ENCODE data around the gene SH3RF3. TPM values are rescaled to one million over a fixed set of nuclear protein-coding genes. Genes with fewer than 3 reads are reported as not detected.

SH3RF3 gene
- polyA plus RNA-seq, 1 donor, result 4.0 TPM

DNA sequence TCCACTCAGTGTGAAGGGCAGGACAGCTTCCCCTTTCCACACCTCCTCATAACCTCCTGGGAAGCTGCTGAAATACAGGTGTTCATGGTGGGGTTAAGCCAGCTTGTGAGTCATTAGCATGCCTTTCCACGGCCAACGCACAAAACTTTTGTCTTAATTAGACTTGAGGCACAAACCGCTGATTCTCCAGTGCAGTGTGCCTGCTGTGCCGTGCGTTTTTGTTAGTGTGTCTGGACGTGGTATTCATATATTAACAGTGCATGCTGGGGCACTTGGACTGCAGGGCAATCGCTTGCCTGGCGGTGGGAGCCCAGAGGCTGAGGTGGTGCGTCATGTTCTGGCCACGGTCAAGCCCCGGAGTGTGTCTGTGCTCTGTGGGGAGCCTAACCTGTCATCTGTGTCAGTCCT is 156.2 kb downstream of the SH3RF3 start:
- no peak for DNase-seq

DNA sequence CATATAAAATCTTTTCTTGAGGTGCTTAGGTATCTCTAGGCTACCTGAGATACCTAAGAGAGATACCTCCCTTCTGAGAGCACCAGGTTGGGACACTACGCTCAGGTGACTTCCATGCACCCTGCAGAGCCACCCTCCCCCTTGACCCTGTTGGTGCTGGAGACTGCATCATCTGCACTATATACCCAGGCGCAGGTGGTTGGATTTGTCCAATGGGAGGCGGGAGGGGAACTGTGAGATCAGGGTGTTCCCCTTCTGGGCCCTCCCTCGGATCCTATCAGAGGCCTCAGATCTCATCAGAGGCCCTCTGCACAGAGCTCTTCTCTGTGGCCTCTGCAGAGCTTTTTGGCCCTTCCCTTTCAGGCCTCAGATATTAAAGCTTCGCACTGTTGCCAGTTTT is 158.4 kb downstream of the SH3RF3 start:
- no peak for DNase-seq

DNA sequence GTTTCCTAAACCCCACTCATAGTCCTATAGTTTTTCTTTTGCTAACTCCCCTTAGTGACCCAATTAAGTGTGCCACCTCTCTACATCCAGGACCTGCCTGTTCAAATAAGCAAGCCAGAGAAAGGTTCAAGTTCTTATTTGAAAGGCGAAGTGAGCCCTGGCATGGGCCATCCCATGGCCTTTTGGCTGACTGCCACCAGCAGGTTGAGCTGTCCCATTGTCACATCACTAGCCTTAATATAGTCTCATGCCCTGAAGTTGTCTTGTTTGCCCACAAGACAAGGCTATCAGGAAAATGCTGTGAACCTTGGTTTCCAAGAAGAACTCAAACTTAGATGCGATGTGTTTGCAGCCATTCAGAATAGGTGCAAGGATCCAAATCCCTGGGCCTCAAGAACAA is 158.8 kb downstream of the SH3RF3 start:
- DNase-seq, result no peak

DNA sequence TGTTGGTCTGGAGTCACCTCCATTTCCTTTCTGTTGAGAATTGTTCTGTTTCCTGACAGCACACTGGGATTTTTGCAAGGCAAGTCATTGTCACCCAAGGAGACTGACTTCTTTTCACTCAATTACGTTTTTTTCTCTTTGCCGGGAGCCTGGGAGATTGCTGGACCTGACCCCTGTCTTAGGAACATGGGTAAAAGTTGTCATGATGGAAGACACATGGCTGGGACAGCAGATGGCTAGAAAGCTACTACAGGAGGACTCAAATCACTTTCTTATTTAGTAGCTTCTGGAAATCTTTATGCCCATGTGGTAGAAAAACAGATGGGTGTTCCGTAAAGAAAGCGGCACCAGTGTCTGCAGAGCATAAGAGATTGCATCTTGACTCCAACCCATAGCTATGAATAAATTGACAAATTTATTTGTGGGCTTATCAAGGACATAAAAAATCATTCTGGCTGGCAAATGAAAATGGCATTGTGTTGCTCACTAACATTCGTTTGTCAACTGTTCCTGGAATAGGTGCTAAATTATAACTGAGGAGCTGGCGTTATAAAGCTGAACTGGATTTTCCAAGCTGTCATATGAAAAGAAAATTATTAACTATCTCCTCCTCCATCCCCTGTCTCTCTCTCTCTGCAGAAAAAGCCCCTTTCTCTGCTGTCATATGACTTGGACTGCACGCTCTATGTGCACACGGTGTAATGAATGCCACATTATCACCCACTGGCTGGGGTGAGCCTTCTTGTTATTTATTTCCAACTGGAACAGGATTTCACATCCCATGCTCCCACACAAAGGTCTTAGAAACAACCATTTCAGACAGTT is 159.8 kb downstream of the SH3RF3 start:
- no peak for DNase-seq

DNA sequence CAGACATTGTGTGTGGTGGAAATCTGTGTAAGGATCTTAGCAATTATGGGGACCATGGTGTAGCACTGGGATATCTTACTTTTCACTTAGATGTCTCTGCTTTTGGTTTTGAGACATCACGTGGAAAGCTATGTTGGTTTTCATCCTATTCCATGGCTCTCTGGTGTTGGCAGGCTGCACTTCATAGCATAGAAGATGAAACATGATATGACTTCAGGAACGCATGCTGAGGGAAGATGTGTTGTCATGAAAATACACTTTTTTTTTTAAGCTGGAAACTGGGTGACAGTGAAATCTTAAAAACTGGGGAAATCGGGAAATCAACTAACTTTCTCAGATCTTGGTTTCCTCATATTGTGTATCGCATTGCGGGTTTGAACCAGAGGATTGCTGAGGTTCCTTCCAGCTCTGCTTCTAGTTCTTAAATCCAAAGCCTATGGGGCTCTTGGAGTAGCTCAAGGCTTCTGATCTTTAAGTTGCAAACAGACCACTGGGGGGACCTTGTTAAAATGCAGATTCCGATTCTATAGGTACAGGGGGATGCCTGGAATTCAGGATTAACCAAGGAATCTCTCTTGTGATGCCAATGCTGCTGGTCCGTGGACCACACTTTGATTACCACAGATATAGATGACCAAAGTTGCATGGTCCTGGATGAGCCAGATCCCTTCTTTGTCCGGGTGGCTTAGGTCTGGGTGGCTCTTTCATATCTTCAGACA is 160.7 kb downstream of the SH3RF3 start:
- DNase-seq, result no peak

DNA sequence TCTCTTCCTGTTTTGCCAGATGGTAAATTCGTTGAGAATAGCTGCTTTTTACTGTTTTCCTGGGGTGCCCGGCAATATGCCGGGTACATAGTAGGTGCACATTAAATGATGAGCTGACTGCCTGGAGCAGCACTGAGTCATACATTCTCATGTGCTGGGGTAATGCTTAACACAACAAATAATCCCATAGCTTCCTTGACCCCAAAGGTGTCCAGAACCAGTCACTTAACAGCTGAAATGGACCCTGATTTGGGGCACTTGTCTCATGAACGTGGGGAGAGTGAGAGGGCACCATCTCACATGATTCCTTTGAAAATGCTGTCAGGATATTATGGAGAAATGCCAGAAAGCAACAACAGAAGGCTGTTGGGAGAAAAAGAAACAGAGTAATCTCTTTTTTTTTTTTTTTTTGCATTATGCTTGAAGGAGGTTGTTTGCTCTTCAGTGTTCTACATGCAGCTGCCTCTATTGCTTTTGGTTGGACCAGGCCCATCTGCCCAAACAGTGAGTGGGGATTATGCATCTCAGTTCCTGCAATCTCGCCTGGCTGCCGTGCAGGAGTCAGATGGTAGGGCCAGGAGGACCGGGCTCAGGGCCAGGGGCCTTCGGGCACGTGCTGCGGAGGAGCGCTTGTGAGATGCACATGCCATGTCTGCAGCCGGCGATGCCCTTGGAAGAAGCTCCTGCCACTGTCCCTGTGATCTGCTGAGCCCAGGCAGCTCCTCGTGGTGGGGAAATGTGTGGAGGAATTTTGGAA is 162.1 kb downstream of the SH3RF3 start:
- no peak for DNase-seq

DNA sequence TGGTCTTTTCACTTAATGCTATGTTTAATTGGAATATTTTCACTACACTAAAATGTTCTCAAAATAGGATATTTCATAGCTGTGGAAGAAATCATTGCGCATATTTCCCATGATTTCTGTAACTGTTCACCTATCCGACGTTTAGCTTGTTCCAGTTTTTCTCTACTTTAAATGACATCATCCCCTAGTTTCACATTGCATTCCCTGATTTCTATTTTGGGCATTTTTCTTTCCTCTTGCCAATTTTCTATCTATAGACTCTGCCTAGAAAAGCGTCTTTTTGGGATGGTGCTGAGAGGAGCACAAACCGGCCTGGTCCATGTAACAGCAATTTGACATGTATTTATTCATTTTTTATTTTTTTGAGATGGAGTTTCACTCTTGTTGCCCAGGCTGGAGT is 163.4 kb downstream of the SH3RF3 start:
- DNase-seq, result no peak

DNA sequence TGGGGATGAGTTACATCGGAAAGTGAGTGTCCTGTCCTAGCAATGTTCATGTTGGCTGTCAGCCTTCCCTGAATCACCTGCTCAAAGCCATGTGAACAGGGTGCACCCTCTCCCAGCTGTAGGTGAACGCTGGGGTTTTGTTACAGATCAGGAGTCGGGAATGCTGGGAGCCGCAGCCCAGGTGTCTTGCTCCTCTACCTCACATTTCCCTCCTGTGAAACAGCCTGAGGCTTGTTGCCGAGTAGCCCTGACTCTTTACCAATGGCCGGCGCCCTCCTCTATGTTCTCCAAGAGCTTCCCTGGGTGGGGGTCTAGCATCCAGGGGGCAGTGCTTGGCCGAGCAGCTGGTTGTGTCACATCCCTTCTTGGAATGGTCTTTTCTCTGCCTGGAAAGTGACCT is 164.7 kb downstream of the SH3RF3 start:
- no peak for DNase-seq

DNA sequence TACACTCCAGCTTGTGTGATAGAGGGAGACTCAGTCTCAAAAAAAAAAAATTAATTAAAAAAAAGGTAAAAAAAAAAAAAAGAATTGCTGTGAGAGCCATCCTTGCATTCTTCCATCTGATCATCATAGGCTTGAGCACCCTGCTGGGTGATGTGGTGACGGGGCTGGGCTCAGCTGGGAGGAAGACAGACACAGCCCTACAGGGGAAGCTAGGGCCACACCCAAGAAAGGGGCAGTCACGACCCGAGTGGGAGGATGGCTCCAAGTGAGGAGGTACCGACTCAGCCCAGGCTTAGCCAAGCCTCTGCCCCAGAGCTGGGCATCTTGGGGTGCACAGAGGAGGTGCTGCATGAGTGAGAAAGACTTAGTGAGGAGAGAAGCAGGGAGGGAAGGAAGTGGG is 165.5 kb downstream of the SH3RF3 start:
- DNase-seq, result no peak

DNA sequence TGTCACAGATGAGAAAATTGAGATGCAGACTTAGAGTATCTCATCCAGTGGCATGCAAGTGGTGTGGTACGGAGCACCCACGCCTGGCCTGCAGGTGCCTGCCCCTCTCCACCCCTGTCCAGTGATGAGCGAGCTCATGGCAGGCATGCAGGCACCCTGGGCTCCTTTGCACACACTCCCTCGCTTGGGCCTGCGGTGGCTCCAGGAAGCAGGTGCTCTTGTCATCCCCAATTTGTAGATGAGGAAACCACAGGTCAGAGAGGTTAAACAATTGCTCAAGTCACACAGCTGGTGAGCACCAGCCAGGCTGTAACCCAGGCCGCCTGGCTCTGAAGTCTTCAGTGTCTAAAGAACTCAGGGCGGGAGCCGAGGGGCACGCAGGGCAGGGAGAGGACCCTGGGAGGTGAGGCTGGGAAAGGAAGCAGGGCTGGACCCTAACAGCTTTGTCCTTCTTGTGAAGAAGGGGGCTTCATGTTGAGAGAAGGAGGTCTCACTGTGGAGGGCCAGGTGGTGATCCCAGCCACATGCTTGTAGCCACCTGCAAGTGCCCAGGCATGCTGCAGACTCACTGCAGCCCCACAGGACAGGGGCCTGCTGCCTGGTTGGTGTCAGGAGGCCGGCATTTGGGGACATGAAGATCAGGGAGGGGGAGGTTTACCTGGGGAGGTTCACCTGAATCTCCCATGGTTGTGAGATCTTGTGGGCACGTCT is 166.2 kb downstream of the SH3RF3 start:
- no peak for DNase-seq

DNA sequence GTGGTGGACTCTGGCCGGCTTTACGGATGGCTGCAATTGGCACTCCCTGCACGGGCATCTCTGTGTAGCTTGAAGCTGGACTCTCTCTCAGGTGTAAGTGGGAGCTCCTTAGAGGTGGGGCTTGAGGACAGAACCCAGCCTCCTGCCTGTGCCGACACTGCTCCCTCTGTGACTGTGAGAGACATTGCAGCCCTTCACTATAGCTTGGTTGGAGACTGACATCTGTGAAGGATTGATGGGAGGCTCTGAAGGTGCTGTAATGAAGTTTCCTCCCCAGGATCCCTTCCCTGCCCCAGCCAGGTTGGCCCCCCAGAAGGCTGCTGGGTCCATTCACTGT is 166.7 kb downstream of the SH3RF3 start:
- no peak for DNase-seq

DNA sequence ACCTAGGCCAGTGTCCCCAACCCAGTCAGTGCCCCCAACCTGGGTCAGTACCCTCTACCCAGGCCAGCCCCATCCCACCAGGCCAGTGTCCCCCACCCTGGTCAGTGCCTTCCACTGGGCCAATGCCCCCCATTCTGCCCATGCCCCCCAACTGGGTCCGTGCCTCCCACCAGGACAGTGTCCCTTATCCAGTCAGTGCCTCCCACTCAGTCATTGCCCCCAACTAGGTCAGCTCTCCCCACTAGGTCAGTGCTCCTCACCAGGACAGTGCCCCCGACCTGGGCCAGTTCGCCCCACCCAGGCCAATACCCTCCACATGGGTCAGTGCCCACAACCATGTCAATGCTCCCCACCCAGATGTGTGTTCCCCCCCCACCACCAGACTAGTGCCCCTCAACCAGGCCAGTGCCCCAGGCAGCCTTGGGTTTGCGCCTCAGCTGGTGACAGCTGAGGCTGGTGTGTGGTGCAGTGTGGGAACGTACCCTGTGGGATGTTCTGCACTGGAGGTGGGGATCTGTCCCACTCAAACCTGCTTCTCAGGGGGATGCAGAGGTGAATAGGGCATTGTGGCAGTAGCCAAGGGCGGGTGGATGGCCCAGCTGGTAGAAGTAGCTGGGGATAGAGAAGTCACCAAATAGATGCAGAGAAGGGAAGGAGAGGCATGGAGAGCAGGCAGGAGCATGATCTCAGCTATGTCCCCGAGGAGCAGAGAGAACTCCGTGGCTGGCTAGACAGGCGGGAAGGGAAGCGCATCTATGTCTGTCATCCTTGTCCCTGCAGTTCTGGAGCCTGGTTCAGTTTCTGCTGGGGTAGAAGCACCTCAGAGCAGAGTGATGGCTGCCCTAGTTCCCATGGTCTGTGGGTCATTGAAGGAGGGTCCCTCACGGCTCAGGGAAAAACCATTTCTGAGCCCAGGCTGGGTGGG is 168.8 kb downstream of the SH3RF3 start:
- no peak for DNase-seq

DNA sequence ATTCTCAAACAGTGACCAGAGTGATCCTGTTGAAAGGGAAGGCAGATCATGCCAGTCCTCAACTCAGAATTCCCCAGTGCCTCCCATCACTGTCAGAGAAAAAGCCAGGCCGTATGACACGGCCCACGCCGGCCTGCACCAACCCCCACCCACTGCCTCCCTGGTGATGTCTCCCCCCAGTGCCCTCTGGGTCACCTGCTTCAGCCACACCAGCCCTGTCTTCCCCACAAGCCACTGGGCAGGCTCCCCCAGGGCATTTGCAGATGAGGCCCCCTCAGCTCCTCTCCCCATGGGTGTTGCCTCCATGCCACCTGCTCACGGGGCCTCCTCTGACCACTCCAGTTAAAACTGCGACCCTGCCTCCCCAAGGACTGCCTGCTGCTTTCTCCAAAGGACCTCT is 169.8 kb downstream of the SH3RF3 start:
- DNase-seq, result no peak

DNA sequence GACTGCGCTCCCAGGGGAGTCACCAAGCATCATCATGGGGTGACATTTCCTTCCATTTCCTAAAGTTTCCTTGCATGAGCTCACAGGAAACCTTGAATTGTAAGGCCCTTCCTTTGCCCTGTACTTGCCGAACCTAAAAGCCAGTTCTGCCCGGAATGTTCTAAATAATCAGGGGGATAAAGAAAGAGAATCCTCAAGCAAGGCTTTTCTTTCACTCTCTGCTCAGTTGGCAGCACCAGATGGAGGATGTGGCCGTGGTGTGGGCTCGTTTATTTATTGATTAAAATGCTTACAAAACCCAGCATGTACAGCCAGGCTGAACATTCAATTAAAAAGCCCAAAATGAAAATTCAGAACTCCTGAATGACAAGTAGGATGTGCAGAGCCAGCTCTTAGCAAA is 170.5 kb downstream of the SH3RF3 start:
- DNase-seq, result no peak

DNA sequence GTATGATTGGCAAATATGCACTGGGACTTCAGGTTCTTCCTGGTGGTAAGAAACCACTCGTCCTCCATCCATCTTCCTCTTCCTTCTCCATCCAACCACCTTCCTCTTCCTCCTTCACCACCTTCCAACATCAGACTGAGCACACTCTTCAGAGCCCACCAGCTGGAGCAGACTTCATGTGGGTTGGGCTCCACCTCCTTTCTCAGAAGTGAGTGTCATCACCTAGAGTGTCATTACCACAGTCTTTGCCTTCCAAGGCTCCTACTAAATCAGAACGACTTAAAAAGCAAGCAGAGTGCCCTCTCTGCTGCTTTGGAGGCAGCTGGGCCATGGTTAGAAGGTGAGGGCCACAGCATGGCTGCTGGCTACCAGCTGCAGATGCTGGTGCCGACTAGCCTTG is 171.6 kb downstream of the SH3RF3 start:
- DNase-seq, result no peak

DNA sequence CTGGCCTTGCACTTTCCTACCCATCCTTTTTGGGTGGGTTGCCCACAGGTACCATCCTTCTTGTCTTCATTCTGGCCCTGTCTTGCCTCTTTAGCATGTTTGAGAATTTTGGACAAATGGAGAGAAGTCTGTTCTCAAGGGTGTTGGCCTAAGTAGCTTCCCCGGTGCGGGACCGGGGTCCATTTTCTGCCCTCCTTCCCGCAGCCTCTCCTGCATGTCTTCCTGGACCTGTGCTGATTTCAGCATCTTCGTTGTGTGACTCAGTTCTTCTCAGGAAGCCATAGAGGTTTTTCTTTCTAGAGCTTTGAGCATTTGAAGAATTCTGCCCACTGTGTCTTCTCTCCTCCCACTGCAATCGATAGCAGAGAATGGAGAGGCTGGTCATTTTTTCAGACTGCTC is 172.7 kb downstream of the SH3RF3 start:
- DNase-seq, result no peak

DNA sequence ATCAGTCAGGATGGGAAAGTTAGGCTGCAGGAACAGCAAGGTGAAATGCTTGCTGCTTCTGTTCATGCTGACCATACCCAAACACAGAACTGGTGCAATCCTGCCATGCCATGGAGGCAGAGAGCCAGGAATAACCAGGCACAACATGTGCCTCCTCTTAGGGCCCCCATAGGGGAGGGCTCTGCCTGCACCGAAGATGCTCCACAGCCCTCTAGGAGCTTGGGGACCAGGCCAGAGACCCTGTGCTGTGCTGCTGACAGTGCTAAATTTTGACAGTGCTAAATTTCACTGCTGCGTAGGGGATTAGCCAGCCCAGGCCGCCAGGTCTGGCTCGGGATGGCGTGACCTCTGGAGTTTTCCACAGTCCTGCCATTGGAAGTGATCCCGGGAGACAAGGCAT is 173.3 kb downstream of the SH3RF3 start:
- DNase-seq, result no peak

DNA sequence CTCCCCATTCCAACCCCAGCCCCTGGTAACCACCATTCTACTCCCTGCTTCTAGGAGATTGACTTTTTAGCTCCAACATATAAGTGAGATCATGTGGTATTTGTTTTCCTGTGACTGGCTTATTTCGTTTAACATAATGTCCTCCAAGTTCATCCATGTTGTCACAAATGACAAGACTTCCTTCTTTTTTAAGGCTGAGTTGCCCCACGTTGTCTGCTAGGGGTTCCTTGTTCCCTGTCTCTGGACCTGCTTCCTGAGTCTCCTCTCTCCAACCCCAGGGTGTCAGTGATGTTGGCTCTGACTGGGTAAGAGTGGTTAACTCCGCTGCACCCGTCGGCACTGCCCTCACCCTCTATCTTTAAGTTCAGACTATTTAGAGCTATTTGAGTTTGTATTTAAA is 175.2 kb downstream of the SH3RF3 start:
- DNase-seq, result no peak

DNA sequence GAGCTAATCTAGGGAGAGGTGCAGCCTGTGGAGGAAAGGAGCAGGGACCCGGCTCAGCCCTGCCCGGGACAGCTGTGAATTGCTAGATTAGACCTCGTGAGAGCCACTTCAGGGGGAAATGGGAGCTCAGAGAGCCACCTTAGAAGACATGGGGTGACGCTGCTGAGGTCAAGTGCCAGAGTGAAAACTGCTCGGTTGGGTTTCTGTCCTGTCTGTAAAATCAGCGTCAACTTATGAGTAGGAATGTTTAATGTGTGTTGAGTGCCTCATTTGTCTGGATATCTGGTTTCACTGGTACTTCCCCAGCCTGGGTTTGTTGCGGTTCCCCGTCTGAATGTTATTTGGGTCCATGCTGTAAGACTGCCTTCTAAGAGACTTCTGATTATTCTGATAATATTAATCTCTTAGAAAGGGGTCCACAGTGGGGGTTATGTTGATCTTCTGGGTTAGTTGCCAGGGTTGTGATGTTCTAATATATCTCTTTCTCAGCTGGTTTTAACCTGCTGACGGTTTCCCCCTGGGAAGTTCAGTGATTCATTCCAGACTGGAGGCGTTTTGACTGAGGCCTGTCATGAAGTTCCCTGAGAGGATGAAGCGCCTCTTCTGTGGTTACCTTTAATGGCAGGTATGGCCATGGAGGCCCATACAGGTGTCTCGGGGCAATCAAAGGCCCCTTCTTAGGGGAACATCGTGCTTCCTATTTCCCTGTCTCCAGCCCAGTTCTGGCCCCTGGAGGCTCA is 175.9 kb downstream of the SH3RF3 start:
- DNase-seq, result no peak

DNA sequence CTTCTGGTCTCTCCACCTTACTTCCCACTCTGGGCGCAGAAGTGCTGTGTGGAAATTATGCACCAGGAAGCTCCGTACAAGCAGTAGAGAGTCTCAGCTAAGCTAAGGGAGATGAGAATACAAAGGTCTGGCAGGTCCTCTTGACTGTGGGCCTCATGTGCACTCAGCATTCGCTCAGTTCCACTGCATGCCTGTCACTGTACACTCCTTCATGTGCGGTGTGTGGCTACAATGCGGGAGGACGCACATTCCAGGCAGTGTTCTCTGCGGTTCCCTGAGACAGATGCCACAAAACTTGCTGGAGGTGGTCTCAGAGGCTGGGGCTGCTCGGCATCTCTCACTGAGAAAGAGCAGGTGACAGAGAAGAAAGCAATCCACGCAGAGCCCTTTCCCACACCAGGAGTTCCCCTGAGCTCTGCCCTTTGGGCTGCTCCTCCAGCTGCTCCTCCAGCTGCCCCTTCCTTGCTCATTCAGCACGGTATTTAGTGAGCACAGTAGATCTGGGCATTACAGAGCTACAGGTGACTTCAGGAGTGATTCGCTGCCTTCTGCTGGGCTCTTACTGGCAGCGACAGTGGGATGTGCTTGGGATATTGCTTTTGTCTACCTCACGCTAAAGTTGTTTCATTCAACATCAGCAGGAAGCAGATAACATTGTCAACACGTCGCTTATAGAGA is 176.6 kb downstream of the SH3RF3 start:
- no peak for DNase-seq
